Measurements from ENCODE around the gene SEC14L5.

Gene SEC14L5

DNA sequence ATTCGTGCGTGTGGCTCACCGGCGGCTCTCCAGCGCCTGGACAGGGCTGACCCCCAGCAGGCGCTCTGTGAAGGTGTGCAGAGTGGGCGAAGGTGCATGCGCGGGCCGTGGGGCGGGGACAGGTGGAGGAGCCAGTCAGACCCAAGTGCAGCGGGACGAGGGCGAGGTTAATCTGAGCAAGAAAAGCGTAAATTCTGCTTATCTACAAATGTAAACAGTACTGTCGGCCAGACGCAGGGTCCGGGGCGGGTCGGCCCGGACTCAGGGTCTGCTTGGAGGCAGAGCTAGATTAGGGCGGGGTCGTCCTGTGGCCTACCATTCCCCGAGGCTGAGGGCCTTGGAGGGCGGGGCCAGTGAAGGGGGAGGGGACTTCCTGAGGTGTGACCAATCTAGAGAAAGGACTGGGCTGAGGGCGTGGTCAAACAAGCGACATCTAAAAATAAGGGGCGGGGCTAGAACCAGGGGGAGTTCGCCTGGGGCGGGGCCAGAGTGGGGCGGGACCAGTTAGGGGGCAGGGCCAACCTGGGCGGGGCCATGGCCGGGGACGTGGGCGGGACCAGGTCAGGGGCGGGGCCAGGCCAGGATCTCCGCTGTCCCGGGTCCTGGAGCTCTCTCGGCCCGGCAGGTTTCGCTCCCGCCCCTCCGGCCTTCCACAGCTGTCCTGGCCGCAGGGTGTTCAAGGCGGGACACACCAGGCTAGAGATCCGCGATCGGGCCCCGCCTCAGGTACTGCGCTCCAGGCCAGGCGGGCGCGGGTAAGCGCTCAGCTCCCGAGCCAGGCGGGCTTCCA is at the start of gene SEC14L5:
SEC14L5 (plus strand) TSS at position 611 of the 790 bp plus-strand sequence. CDS start 994 bp downstream, outside the sequence.
- peak; percentile 91 for ATAC-seq (ENCODE audit: low read depth)
- Mint-ChIP-seq H3K4me3 (peak within 1 kb of the TSS; percentile 78), H3K4me1 (peaks cover 16% of the 10 kb centered on the region), H3K9me3 (no peaks in the 10 kb centered on the region), H3K36me3 (no peaks in the 10 kb centered on the region), H3K27ac (no peak within 1 kb of the TSS), H3K27me3 (peaks cover 35% of the 10 kb centered on the region)
- peak; percentile 71 to 76 for DNase-seq (ENCODE audit: low spot score in 2 of 2)

DNA sequence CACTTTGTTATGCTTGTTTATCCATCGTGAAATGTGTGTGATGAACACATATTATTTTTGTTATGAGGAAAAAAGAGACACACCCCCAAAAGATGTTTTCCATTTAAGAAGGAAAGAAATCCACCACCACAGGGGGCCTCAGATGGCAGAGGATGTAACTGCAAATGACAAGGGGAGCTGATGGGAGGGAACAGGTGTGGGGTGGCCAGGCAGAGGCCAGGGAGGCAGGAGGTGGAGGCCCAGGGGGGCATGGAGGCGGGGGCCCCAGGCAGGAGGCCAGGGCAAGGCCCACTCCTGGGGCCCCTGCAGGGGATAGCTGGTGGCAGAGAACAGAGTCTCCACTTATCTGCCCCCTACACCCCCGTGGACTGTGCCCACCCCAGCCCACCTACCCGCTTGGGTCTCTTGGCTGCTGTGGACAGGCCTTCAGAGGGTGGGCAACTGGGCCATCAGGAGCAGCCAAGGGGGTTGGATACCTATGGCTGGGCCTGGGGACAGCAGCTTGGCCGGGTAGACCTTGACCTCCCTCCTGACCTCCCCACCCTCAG is 49.2 kb upstream of the SEC14L5 start:
- Mint-ChIP-seq H3K4me3 (no peak overlapping the region), H3K27me3 (peaks cover 10% of the 10 kb centered on the region), H3K4me1 (no peaks in the 10 kb centered on the region), H3K9me3 (no peaks in the 10 kb centered on the region), H3K36me3 (no peaks in the 10 kb centered on the region), H3K27ac (no peak overlapping the region)
- ATAC-seq (ENCODE audit: low read depth) (no peak), DNase-seq (ENCODE audit: low spot score in 2 of 2) (no peak)

DNA sequence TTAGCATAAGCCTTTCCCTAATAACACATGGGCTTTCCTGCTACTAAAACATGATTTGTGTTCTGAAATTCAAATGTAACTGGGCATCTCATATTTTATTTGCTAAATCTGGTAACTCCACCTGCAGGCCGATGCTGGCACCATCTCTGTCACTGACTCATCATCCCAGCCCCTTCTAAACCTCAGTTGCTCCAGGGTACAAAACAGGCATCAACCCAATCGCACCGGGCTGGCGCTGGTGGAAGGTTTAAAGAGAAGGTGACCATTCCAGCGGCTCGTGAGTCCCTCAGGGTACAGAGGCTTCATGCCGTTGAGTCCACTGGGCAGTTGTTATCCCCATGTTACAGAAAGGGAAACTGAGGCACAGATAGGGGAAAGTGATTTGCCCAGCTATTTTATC is 48.3 kb upstream of the SEC14L5 start:
- no peak overlapping the region for H3K4me3 Mint-ChIP-seq
- no peaks in the 10 kb centered on the region for H3K9me3 Mint-ChIP-seq
- ATAC-seq (ENCODE audit: low read depth): no peak
- no peaks in the 10 kb centered on the region for H3K4me1 Mint-ChIP-seq
- H3K36me3 Mint-ChIP-seq: no peaks in the 10 kb centered on the region
- H3K27ac Mint-ChIP-seq: no peak overlapping the region
- H3K27me3 Mint-ChIP-seq: peaks cover 4% of the 10 kb centered on the region
- DNase-seq (ENCODE audit: low spot score in 2 of 2): no peak

DNA sequence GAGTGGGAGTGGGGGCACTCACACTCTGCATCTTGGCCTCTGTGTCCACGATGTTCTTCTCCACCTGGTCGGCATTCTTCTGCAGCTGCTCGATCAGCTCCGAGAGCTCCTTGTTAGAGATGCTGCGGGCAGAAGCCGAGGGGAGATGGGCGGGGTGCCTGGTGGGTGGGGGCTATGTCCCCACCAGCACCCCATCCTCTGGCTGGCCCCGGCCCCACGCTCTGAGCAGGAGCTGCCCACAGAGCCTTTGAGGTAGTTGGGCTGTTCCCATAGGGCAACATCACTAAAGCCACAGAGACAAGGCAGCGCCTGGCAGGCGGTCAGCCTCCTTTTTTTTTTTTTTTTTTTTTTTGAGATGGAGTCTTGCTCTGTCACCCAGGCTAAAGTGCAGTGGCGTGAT is 47.3 kb upstream of the SEC14L5 start:
- no peak for ATAC-seq (ENCODE audit: low read depth)
- H3K27ac Mint-ChIP-seq: no peak overlapping the region
- H3K36me3 Mint-ChIP-seq: no peaks in the 10 kb centered on the region
- H3K27me3 Mint-ChIP-seq: no peaks in the 10 kb centered on the region
- H3K4me3 Mint-ChIP-seq: no peak overlapping the region
- no peaks in the 10 kb centered on the region for H3K9me3 Mint-ChIP-seq
- H3K4me1 Mint-ChIP-seq: no peaks in the 10 kb centered on the region
- DNase-seq (ENCODE audit: low spot score in 2 of 2): no peak

DNA sequence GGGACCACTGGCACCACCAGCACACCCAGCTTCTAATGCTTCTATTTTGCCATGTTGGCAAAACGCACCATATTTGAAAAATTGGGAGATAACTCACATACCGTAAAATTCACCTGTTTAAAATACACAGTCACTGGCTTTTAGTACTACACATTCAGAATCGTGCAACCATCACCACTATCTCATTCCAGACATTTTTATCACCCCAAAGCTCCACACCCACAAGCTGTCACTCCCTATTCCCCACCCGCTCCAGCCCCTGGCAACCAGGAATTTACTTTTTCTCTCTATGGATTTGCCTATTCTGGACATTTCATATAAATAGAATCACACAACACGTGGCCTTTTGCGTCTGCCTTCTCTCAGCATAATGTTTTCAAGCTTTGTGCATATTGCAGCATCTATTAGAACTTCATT is 46.2 kb upstream of the SEC14L5 start:
- H3K27me3 Mint-ChIP-seq: no peaks in the 10 kb centered on the region
- no peak for ATAC-seq (ENCODE audit: low read depth)
- H3K4me1 Mint-ChIP-seq: no peaks in the 10 kb centered on the region
- DNase-seq (ENCODE audit: low spot score in 2 of 2): no peak
- no peak overlapping the region for H3K27ac Mint-ChIP-seq
- no peaks in the 10 kb centered on the region for H3K9me3 Mint-ChIP-seq
- no peaks in the 10 kb centered on the region for H3K36me3 Mint-ChIP-seq
- H3K4me3 Mint-ChIP-seq: no peak overlapping the region

DNA sequence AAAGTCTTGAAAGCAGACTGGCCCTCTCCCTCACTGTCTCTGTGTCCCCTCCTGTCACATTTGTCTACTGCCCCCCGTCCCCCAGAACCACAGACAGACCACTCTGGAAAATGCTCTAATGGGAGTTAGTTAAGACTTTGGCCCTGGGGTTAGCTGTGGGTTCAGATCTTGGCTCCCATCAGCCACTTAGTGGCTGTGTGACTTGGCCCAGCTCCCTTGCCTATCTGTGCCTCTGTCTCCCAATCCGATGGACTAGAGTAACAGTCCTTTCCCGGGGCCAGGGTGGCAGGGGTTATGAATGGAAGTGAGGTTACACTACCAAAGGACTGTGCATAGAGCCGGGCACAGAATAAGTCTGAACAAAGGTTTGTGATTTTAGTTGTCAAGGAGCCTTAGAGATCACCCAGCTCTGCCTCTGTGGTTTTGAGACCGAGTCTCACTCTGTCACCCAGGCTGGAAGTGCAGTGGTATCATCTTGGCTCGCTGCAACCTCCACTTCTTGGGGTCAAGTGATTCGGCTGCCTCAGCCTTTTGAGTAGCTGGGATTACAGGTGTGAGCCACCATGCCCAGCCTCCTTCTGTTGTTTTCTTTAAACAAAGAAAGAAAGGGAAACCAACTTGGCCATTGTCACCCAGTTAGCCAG is 44.9 kb upstream of the SEC14L5 start:
- Mint-ChIP-seq H3K27ac (no peak overlapping the region), H3K4me1 (no peaks in the 10 kb centered on the region), H3K27me3 (no peaks in the 10 kb centered on the region), H3K36me3 (no peaks in the 10 kb centered on the region), H3K9me3 (no peaks in the 10 kb centered on the region), H3K4me3 (no peak overlapping the region)
- no peak for DNase-seq (ENCODE audit: low spot score in 2 of 2)
- ATAC-seq (ENCODE audit: low read depth): no peak

DNA sequence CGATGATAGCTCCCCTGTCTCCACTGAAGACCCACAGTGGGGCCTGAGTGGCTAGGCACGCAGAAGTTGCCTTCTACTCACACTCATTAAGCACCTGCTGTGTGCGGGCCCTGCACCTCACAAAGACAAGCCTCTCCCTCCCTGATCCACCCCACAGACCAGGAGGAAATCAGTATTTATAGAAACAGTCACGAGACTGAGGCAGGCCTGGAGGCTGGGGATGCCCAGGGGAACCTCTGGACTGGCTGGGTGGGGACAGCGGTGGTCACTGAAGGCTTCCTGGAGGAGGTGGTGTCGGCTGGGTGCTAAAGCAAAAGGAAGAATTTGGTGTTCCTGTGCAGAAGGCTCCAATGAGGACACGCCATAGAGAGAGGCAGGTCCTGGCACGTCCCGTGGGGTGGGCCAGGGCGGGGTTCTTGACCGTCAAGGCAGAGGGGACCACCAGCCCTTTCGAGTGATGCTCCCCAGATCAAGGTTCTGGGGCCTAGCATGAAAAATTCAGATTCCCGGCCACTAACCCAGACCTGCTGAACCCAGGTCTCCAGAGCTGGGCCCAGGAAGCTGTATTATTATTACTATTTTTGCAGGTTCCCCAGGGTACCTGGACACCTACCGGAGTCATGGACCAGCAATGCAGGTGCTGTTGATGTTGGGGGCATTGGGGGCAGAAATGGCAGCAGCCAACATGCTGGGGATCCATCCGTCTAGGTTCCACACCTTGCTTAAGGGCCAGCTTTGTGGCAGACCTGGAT is 44.2 kb upstream of the SEC14L5 start:
- Mint-ChIP-seq H3K27me3 (no peaks in the 10 kb centered on the region), H3K4me1 (no peaks in the 10 kb centered on the region), H3K9me3 (no peaks in the 10 kb centered on the region), H3K27ac (no peak overlapping the region), H3K36me3 (no peaks in the 10 kb centered on the region), H3K4me3 (no peak overlapping the region)
- ATAC-seq (ENCODE audit: low read depth): no peak
- DNase-seq (ENCODE audit: low spot score in 2 of 2): no peak

DNA sequence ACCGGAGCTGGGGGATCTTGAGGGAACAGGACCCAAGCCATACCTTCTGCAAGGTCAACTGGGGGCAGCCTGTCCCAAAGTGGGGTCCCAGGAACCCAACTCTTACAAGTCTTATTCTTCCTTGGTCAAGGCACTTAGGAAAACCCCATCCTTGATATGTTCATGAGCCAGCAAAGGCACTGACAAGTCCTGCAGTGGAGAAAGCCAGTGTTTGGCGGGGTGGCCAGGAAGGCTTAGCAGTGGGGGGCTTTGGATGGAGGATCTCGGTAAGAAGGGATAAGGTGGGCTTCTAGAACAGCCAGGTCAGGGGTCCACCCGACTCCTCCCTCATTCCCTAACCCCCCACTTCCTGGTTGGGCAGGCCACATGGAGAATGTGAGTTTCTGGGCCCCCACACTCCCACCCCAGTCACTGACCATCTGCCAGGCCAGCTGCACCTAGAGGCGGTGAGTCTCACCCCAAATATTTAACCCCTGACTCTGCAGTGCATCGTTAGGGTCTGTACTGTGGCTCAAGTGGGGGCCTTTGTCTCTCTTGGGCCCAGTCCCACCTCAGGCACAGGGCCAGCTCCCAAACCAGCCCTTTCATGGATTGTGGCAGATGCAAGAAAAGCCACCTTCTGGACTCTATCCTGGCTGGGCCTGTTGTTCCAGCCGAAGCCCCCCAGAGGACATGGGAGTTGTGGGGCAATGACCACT is 43.5 kb upstream of the SEC14L5 start:
- no peak overlapping the region for H3K27ac Mint-ChIP-seq
- no peak for ATAC-seq (ENCODE audit: low read depth)
- no peaks in the 10 kb centered on the region for H3K9me3 Mint-ChIP-seq
- H3K27me3 Mint-ChIP-seq: peaks cover 2% of the 10 kb centered on the region
- DNase-seq (ENCODE audit: low spot score in 2 of 2): no peak
- H3K4me3 Mint-ChIP-seq: no peak overlapping the region
- no peaks in the 10 kb centered on the region for H3K4me1 Mint-ChIP-seq
- H3K36me3 Mint-ChIP-seq: no peaks in the 10 kb centered on the region

DNA sequence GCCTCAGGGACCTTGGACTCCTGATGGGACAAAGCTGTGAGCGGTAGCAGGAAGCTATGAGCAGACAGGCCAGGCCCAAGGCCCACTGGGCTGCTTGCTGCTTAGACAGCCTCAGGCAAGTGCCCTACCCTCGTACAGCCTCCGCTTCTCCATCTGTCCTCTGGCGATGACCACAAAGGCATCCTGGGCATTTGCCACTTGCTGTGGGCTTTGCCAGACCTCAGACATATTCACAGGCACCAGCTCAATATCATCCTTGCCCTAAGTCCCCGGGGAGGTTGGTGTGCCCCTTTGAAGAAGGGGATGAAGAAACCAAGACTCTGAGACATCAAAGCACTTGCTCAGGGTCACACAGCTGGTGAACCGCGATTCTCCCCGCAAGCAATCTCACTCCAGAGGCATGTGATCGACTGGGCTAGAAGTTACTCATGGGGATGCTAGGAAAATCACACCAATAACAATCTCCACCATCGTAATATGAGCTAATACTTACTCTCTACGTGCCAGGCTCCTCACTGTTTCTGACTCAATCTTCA is 42.8 kb upstream of the SEC14L5 start:
- Mint-ChIP-seq H3K27ac (no peak overlapping the region), H3K4me1 (no peaks in the 10 kb centered on the region), H3K36me3 (no peaks in the 10 kb centered on the region), H3K27me3 (peaks cover 3% of the 10 kb centered on the region), H3K4me3 (no peak overlapping the region), H3K9me3 (no peaks in the 10 kb centered on the region)
- DNase-seq (ENCODE audit: low spot score in 2 of 2): no peak
- ATAC-seq (ENCODE audit: low read depth): no peak

DNA sequence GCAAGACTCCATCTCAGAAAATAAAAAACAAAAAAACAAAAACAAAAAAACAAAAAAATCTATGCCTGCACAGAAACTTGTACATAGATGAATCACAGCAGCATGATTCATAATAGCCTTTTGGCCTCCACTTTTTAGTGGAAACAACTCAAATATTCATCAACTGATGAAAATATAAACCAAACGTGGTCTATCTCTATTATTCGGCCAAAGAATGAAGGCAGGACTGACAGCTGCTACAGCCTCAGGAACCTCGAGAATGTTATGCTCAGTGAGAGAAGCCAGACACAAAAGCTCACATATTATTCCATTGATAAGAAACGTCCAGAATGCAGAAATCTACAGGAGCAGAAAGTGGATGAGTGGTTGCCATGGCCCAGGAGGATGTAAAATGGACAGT is 41.0 kb upstream of the SEC14L5 start:
- Mint-ChIP-seq H3K4me1 (no peaks in the 10 kb centered on the region), H3K9me3 (no peaks in the 10 kb centered on the region), H3K27ac (no peak overlapping the region), H3K4me3 (no peak overlapping the region), H3K36me3 (no peaks in the 10 kb centered on the region), H3K27me3 (peaks cover 3% of the 10 kb centered on the region)
- ATAC-seq (ENCODE audit: low read depth) (no peak), DNase-seq (ENCODE audit: low spot score in 2 of 2) (no peak)

DNA sequence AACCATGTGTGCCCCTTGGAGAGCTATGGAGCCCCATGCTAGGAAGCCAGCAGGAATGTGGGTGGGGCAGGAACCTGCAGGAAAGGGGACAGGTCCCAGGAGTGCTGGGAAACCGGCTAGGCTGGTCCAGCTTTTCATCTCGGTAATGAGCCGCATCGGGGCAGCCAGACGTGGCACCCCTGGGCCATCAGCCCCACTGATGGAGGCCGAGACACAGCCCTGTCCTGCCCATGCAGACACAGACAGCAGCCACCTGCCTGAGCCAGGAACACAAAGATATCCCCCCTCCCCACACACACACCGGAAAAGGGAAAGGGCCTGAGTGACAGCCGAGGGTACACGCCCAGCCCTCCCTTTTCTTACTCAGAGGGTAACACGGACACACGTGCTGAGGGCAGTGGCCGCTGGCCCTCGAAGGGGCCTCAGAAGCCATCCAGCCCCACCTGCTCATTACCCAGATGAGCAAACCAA is 39.3 kb upstream of the SEC14L5 start:
- Mint-ChIP-seq H3K4me1 (no peaks in the 10 kb centered on the region), H3K27me3 (peaks cover 5% of the 10 kb centered on the region), H3K9me3 (no peaks in the 10 kb centered on the region), H3K27ac (no peak overlapping the region), H3K4me3 (no peak overlapping the region), H3K36me3 (no peaks in the 10 kb centered on the region)
- DNase-seq (ENCODE audit: low spot score in 2 of 2) (no peak), ATAC-seq (ENCODE audit: low read depth) (no peak)

DNA sequence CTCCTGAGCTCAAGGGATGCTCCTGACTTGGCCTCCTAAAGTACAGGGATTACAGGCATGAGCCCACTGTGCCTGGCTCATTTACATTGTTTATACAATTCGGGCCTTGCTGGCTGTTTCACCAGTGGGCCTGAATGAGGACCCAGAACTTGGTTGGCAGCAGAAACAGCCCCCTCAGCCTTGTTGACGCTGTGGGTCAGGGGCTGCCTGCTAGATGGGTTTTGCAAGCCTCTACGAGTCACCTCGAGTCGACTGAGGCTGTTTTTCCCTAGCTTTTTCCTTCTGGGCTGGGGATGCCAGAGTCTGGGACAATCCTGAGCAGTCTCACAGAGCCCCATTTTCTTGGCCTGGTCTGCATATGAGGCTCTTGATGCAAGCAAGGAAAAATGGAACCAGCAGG is 37.3 kb upstream of the SEC14L5 start:
- Mint-ChIP-seq H3K27me3 (peaks cover 7% of the 10 kb centered on the region), H3K4me3 (no peak overlapping the region), H3K36me3 (no peaks in the 10 kb centered on the region), H3K9me3 (no peaks in the 10 kb centered on the region), H3K4me1 (no peaks in the 10 kb centered on the region), H3K27ac (no peak overlapping the region)
- DNase-seq (ENCODE audit: low spot score in 2 of 2) (no peak), ATAC-seq (ENCODE audit: low read depth) (no peak)

DNA sequence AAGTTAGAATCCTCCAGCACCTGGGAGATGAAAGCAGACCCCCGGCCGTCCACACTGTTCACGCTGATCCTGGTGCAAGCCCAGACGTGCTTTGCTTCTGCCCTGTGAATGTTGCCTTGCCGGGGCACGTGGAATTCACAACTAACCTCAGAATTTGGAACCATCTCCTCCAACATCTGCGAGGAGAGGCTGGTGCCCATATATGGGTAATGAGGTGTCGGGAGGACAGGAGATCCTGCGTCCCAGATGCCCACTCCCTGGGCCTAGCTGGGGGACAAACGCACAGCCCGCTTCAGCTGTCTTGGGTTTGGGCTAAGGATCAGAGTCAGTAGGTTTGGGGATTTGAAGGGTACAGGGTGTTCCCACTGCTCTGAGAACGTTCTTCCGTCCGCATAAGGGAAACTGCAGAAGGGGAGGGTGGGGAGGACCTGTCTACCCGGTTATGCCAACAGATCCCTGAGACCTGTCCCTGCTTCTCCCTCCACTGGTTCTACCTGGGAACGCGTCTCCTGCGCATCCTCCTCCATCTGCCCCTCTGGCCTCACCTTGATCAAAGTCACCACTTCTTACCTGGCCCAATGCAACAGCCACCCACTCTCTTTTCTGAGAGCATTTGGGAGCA is 35.3 kb upstream of the SEC14L5 start:
- Mint-ChIP-seq H3K9me3 (peaks cover 6% of the 10 kb centered on the region), H3K27me3 (peaks cover 7% of the 10 kb centered on the region), H3K4me3 (no peak overlapping the region), H3K36me3 (peaks cover 6% of the 10 kb centered on the region), H3K4me1 (no peaks in the 10 kb centered on the region), H3K27ac (no peak overlapping the region)
- ATAC-seq (ENCODE audit: low read depth) (no peak), DNase-seq (ENCODE audit: low spot score in 2 of 2) (no peak)

Measured in memory B cell (primary cell).